Activated T-helper 1 cell treated with anti-CD3 and anti-CD28 coated beads, Interleukin-2, amount 50 U/mL, for 16 hours (primary cell): ENCODE data around the gene PNMT.
"Not testable (repeated sequence)": the region's sequence is repeated elsewhere in the genome, so short reads cannot be mapped to it uniquely, and the experiment has no call there.

Source experiments
- DNase-seq, 2 donors: peaks; one replicate each; pipeline ENCODE4 v3.0.0-alpha.2; 2020; ENCODE audit warnings: low read depth in 1 of 2, low spot score in 1 of 2

Gene PNMT

GRCh38 chr17:39709319-39709997, 41.2 kb downstream of the PNMT start:
- no peak for DNase-seq

GRCh38 chr17:39709998-39710964, 42.0 kb downstream of the PNMT start:
- no peak for DNase-seq

GRCh38 chr17:39711071-39711470, 42.8 kb downstream of the PNMT start:
- DNase-seq: not testable (repeated sequence)

- no peak for DNase-seq
Observed at GRCh38 chr17:39711851-39712250, 43.6 kb downstream of the PNMT start.

GRCh38 chr17:39714234-39714633, 46.0 kb downstream of the PNMT start:
- no peak for DNase-seq

GRCh38 chr17:39715375-39716072, 47.3 kb downstream of the PNMT start:
- DNase-seq: no peak

- DNase-seq: no peak
Observed at GRCh38 chr17:39716073-39716818, 48.0 kb downstream of the PNMT start.

- no peak for DNase-seq
Observed at GRCh38 chr17:39716879-39717536, 48.8 kb downstream of the PNMT start.

DNA sequence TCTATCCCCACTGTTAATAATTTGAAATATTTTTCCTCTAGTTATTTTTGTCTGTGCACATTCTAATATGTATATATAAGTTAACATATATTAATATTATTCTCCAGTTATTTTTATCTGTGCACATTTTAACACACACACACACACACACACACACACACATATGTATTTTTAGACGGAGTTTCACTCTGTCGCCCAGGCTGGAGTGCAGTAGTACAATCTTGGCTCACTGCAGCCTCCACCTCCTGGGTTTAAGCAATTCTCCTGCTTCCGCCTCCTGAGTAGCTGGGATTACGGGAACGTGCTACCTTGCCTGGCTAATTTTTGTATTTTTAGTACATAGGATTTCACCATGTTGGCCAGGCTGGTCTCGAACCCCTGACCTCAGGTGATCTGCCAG, 49.4 kb downstream of the PNMT start:
- no peak for DNase-seq

GRCh38 chr17:39719563-39720355, 51.5 kb downstream of the PNMT start:
- no peak for DNase-seq
